ENCODE data around the gene SORCS2.

SORCS2 gene

GRCh38 chr4:7465017-7465416 lies 272.7 kb downstream of the SORCS2 start:
- H3K9me3 ChIP-seq (ENCODE audit: low read length): no peaks in the 10 kb centered on the region
- H3K9me2 ChIP-seq (ENCODE audit: low read depth, low read length): no peaks in the 10 kb centered on the region
- no peak overlapping the region for H3K9ac ChIP-seq (ENCODE audit: low read length)
- H3K36me3 ChIP-seq (ENCODE audit: insufficient read depth, low read length): no peaks in the 10 kb centered on the region
- H3K79me2 ChIP-seq (ENCODE audit: insufficient read depth, low read length): no peaks in the 10 kb centered on the region
- no peak overlapping the region for H3K4me2 ChIP-seq (ENCODE audit: low read length)
- H3K4me1 ChIP-seq (ENCODE audit: insufficient read depth, low read length, severe bottlenecking): no peaks in the 10 kb centered on the region
- H3F3A ChIP-seq (ENCODE audit: insufficient read depth, low read length): no peaks in the 10 kb centered on the region
- no peak overlapping the region for H3K4me3 ChIP-seq (ENCODE audit: low read depth, low read length, poor library complexity, severe bottlenecking)
- H3K27ac ChIP-seq (ENCODE audit: low read depth, low read length, poor library complexity, severe bottlenecking): no peak overlapping the region
- no peak for TF ChIP-seq EZH2 (IDR thresholded peaks at IDR 0.05; ENCODE audit: borderline replicate concordance, low read length)
- TF ChIP-seq, protein P1, sequence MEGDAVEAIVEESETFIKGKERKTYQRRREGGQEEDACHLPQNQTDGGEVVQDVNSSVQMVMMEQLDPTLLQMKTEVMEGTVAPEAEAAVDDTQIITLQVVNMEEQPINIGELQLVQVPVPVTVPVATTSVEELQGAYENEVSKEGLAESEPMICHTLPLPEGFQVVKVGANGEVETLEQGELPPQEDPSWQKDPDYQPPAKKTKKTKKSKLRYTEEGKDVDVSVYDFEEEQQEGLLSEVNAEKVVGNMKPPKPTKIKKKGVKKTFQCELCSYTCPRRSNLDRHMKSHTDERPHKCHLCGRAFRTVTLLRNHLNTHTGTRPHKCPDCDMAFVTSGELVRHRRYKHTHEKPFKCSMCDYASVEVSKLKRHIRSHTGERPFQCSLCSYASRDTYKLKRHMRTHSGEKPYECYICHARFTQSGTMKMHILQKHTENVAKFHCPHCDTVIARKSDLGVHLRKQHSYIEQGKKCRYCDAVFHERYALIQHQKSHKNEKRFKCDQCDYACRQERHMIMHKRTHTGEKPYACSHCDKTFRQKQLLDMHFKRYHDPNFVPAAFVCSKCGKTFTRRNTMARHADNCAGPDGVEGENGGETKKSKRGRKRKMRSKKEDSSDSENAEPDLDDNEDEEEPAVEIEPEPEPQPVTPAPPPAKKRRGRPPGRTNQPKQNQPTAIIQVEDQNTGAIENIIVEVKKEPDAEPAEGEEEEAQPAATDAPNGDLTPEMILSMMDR (IDR thresholded peaks at IDR 0.05; ENCODE audit: low read length): no peak
- no peaks in the 10 kb centered on the region for H4K20me1 ChIP-seq (ENCODE audit: insufficient read depth, low read length)
- H2AFZ ChIP-seq (ENCODE audit: low read length): no peak overlapping the region
- no peaks in the 10 kb centered on the region for H3K27me3 ChIP-seq (ENCODE audit: insufficient read depth, low read length)

- Histone ChIP-seq H3K9ac (ENCODE audit: low read length) (no peak overlapping the region), H3K9me2 (ENCODE audit: low read depth, low read length) (no peaks in the 10 kb centered on the region), H3K36me3 (ENCODE audit: insufficient read depth, low read length) (no peaks in the 10 kb centered on the region), H3K9me3 (ENCODE audit: low read length) (no peaks in the 10 kb centered on the region), H4K20me1 (ENCODE audit: insufficient read depth, low read length) (no peaks in the 10 kb centered on the region), H3F3A (ENCODE audit: insufficient read depth, low read length) (no peaks in the 10 kb centered on the region), H3K27me3 (ENCODE audit: insufficient read depth, low read length) (no peaks in the 10 kb centered on the region), H3K4me3 (ENCODE audit: low read depth, low read length, poor library complexity, severe bottlenecking) (no peak overlapping the region), H2AFZ (ENCODE audit: low read length) (no peak overlapping the region), H3K4me1 (ENCODE audit: insufficient read depth, low read length, severe bottlenecking) (no peaks in the 10 kb centered on the region), H3K4me2 (ENCODE audit: low read length) (no peak overlapping the region), H3K79me2 (ENCODE audit: insufficient read depth, low read length) (no peaks in the 10 kb centered on the region), H3K27ac (ENCODE audit: low read depth, low read length, poor library complexity, severe bottlenecking) (no peak overlapping the region)
- no peak for TF ChIP-seq EZH2 (IDR thresholded peaks at IDR 0.05; ENCODE audit: borderline replicate concordance, low read length)
- TF ChIP-seq, protein P1 (IDR thresholded peaks at IDR 0.05; ENCODE audit: low read length): no peak
Measured at GRCh38 chr4:7466215-7466614, 273.9 kb downstream of the SORCS2 start.

- H3F3A ChIP-seq (ENCODE audit: insufficient read depth, low read length): no peaks in the 10 kb centered on the region
- H3K4me3 ChIP-seq (ENCODE audit: low read depth, low read length, poor library complexity, severe bottlenecking): no peak overlapping the region
- H3K27ac ChIP-seq (ENCODE audit: low read depth, low read length, poor library complexity, severe bottlenecking): no peak overlapping the region
- no peaks in the 10 kb centered on the region for H4K20me1 ChIP-seq (ENCODE audit: insufficient read depth, low read length)
- H3K9me3 ChIP-seq (ENCODE audit: low read length): no peaks in the 10 kb centered on the region
- no peak overlapping the region for H2AFZ ChIP-seq (ENCODE audit: low read length)
- no peak for TF ChIP-seq EZH2 (IDR thresholded peaks at IDR 0.05; ENCODE audit: borderline replicate concordance, low read length)
- TF ChIP-seq, protein P1 (IDR thresholded peaks at IDR 0.05; ENCODE audit: low read length): no peak
- no peaks in the 10 kb centered on the region for H3K4me1 ChIP-seq (ENCODE audit: insufficient read depth, low read length, severe bottlenecking)
- H3K9me2 ChIP-seq (ENCODE audit: low read depth, low read length): no peaks in the 10 kb centered on the region
- no peaks in the 10 kb centered on the region for H3K36me3 ChIP-seq (ENCODE audit: insufficient read depth, low read length)
- no peak overlapping the region for H3K9ac ChIP-seq (ENCODE audit: low read length)
- H3K79me2 ChIP-seq (ENCODE audit: insufficient read depth, low read length): no peaks in the 10 kb centered on the region
- H3K27me3 ChIP-seq (ENCODE audit: insufficient read depth, low read length): no peaks in the 10 kb centered on the region
- H3K4me2 ChIP-seq (ENCODE audit: low read length): no peak overlapping the region
Measured at GRCh38 chr4:7466904-7467303, 274.6 kb downstream of the SORCS2 start.

Measured in OCI-LY1 (cell line).